ENCODE data around the gene MPP4.
"Not testable (repeated sequence)": the region's sequence is repeated elsewhere in the genome, so short reads cannot be mapped to it uniquely, and the experiment has no call there.

MPP4 gene

GRCh38 chr2:201673546-201673945 is 24.9 kb downstream of the MPP4 start:
- no peaks in the 10 kb centered on the region for H3K36me3 ChIP-seq (ENCODE audit: control insufficient read depth in 1 of 2, insufficient read depth in 2 of 2, low read length in 2 of 2)
- H3K27me3 ChIP-seq (ENCODE audit: low read depth, low read length) = no peaks in the 10 kb centered on the region
- H3K4me3 ChIP-seq (ENCODE audit: low read depth in 1 of 2, low read length in 2 of 2) = no peak overlapping the region
- no peak overlapping the region for H3K27ac ChIP-seq (ENCODE audit: low read length)
- H3K9me3 ChIP-seq (ENCODE audit: control insufficient read depth in 1 of 2, low read length in 2 of 2) = no peaks in the 10 kb centered on the region
- no peaks in the 10 kb centered on the region for H3K4me1 ChIP-seq (ENCODE audit: control insufficient read depth in 1 of 2, insufficient read depth in 2 of 2, low read length in 2 of 2)

GRCh38 chr2:201671205-201671604 is 27.2 kb downstream of the MPP4 start:
- not testable (repeated sequence) for H3K9me3 ChIP-seq (ENCODE audit: control insufficient read depth in 1 of 2, low read length in 2 of 2); H3K4me3 ChIP-seq (ENCODE audit: low read depth in 1 of 2, low read length in 2 of 2); H3K27ac ChIP-seq (ENCODE audit: low read length); H3K4me1 ChIP-seq (ENCODE audit: control insufficient read depth in 1 of 2, insufficient read depth in 2 of 2, low read length in 2 of 2); H3K27me3 ChIP-seq (ENCODE audit: low read depth, low read length); H3K36me3 ChIP-seq (ENCODE audit: control insufficient read depth in 1 of 2, insufficient read depth in 2 of 2, low read length in 2 of 2)

- H3K9me3 ChIP-seq (ENCODE audit: control insufficient read depth in 1 of 2, low read length in 2 of 2) = no peaks in the 10 kb centered on the region
- no peak overlapping the region for H3K4me3 ChIP-seq (ENCODE audit: low read depth in 1 of 2, low read length in 2 of 2)
- no peak overlapping the region for H3K27ac ChIP-seq (ENCODE audit: low read length)
These were observed 28.6 kb downstream of the MPP4 start for GRCh38 chr2:201669865-201670264.

DNA sequence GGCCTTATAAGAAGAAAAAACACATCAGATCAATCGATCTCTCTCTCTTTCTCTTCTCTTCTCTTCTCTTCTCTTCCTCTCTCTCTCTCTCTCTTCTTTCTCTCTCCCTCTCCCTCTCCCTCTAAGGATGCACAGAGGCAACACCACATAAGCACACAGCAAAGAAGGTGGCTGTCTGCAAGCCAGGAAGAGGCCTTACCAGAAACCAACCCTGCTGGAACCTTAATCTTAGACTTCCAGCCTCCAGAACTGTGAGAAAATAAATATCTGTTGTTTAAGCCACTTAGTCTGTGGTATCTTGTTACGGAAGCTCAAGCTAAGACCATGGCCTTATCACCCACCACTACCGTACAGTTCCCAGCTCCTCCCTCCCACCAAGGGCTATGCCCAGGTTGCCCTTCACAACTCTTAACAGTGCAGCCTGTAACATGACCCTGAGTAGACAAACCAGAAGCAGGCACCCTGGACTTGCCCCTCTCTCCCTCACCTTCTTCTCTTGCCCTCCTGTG is 30.0 kb downstream of the MPP4 start:
- Histone ChIP-seq H3K27ac (ENCODE audit: low read length) (no peak overlapping the region), H3K4me1 (ENCODE audit: control insufficient read depth in 1 of 2, insufficient read depth in 2 of 2, low read length in 2 of 2) (no peaks in the 10 kb centered on the region), H3K27me3 (ENCODE audit: low read depth, low read length) (no peaks in the 10 kb centered on the region), H3K9me3 (ENCODE audit: control insufficient read depth in 1 of 2, low read length in 2 of 2) (no peaks in the 10 kb centered on the region), H3K36me3 (ENCODE audit: control insufficient read depth in 1 of 2, insufficient read depth in 2 of 2, low read length in 2 of 2) (no peaks in the 10 kb centered on the region), H3K4me3 (ENCODE audit: low read depth in 1 of 2, low read length in 2 of 2) (no peak overlapping the region)

More at GRCh38 chr2:201669865-201670264, 28.6 kb downstream of the MPP4 start:
- Histone ChIP-seq H3K36me3 (ENCODE audit: control insufficient read depth in 1 of 2, insufficient read depth in 2 of 2, low read length in 2 of 2) (no peaks in the 10 kb centered on the region), H3K4me1 (ENCODE audit: control insufficient read depth in 1 of 2, insufficient read depth in 2 of 2, low read length in 2 of 2) (no peaks in the 10 kb centered on the region), H3K27me3 (ENCODE audit: low read depth, low read length) (no peaks in the 10 kb centered on the region)

GRCh38 chr2:201664334-201664733 is 34.1 kb downstream of the MPP4 start:
- Histone ChIP-seq H3K27ac (ENCODE audit: low read length) (no peak overlapping the region), H3K4me1 (ENCODE audit: control insufficient read depth in 1 of 2, insufficient read depth in 2 of 2, low read length in 2 of 2) (no peaks in the 10 kb centered on the region), H3K27me3 (ENCODE audit: low read depth, low read length) (no peaks in the 10 kb centered on the region), H3K4me3 (ENCODE audit: low read depth in 1 of 2, low read length in 2 of 2) (no peak overlapping the region), H3K9me3 (ENCODE audit: control insufficient read depth in 1 of 2, low read length in 2 of 2) (no peaks in the 10 kb centered on the region), H3K36me3 (ENCODE audit: control insufficient read depth in 1 of 2, insufficient read depth in 2 of 2, low read length in 2 of 2) (no peaks in the 10 kb centered on the region)

DNA sequence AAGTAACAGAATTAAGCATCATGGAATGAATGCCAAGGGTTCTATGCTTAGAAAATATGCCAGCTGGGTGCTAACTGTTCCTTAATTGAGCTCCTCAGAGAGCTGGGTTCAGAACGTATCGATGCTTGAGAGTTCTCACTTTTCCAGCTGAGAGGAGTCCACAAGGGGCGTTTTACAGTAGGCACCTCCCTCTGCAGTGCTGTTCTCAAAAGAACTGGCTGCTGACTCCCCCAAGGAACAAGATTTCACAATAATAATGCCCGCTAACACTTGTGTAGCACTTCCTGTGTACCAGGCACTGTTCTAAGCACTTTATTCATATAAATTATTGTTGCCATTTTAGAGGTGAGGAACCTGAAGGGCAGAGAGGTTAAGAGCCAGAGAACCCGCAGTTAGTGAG is 37.1 kb downstream of the MPP4 start:
- Histone ChIP-seq H3K4me3 (ENCODE audit: low read depth in 1 of 2, low read length in 2 of 2) (no peak overlapping the region), H3K27me3 (ENCODE audit: low read depth, low read length) (no peaks in the 10 kb centered on the region), H3K27ac (ENCODE audit: low read length) (no peak overlapping the region), H3K4me1 (ENCODE audit: control insufficient read depth in 1 of 2, insufficient read depth in 2 of 2, low read length in 2 of 2) (no peaks in the 10 kb centered on the region), H3K36me3 (ENCODE audit: control insufficient read depth in 1 of 2, insufficient read depth in 2 of 2, low read length in 2 of 2) (no peaks in the 10 kb centered on the region), H3K9me3 (ENCODE audit: control insufficient read depth in 1 of 2, low read length in 2 of 2) (no peaks in the 10 kb centered on the region)

DNA sequence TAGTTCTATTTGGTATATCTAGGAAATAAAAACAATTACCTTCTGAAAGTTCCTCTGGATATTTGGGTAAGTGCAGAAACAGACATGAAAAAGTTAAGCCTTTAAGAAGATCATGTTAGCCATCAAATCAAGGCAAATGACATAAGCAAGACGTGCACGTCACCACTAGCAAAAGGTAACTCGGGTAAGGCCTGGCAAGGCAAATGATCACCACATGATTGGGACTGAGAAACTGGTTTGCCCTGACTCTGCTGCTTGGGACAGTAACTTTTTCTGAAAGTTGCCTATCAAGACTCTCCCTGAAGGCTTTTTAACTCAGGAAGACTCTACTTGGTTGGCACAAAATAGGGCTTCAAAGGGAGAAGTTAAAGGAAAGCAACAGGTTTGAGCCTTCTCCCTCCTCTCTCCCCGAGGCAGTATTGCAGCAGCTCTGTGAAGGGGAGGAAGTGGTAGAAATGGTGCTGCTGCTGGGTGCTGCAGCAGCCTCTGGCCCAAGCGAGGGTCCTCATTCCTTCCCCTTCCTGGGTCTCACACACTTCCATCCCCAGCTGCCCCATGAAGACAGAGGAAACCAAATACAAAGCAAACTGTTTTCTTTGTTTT is 38.0 kb downstream of the MPP4 start:
- Histone ChIP-seq H3K4me1 (ENCODE audit: control insufficient read depth in 1 of 2, insufficient read depth in 2 of 2, low read length in 2 of 2) (no peaks in the 10 kb centered on the region), H3K27ac (ENCODE audit: low read length) (no peak overlapping the region), H3K4me3 (ENCODE audit: low read depth in 1 of 2, low read length in 2 of 2) (no peak overlapping the region), H3K27me3 (ENCODE audit: low read depth, low read length) (no peaks in the 10 kb centered on the region), H3K36me3 (ENCODE audit: control insufficient read depth in 1 of 2, insufficient read depth in 2 of 2, low read length in 2 of 2) (no peaks in the 10 kb centered on the region), H3K9me3 (ENCODE audit: control insufficient read depth in 1 of 2, low read length in 2 of 2) (no peaks in the 10 kb centered on the region)

- Histone ChIP-seq H3K36me3 (ENCODE audit: control insufficient read depth in 1 of 2, insufficient read depth in 2 of 2, low read length in 2 of 2) (no peaks in the 10 kb centered on the region), H3K27ac (ENCODE audit: low read length) (no peak overlapping the region), H3K4me3 (ENCODE audit: low read depth in 1 of 2, low read length in 2 of 2) (no peak overlapping the region)
These were observed 41.7 kb downstream of the MPP4 start for GRCh38 chr2:201656740-201657139.

GRCh38 chr2:201656102-201656501 is 42.3 kb downstream of the MPP4 start:
- Histone ChIP-seq H3K4me1 (ENCODE audit: control insufficient read depth in 1 of 2, insufficient read depth in 2 of 2, low read length in 2 of 2) (no peaks in the 10 kb centered on the region), H3K27ac (ENCODE audit: low read length) (no peak overlapping the region), H3K36me3 (ENCODE audit: control insufficient read depth in 1 of 2, insufficient read depth in 2 of 2, low read length in 2 of 2) (no peaks in the 10 kb centered on the region), H3K27me3 (ENCODE audit: low read depth, low read length) (no peaks in the 10 kb centered on the region), H3K9me3 (ENCODE audit: control insufficient read depth in 1 of 2, low read length in 2 of 2) (no peaks in the 10 kb centered on the region), H3K4me3 (ENCODE audit: low read depth in 1 of 2, low read length in 2 of 2) (no peak overlapping the region)

More at GRCh38 chr2:201656740-201657139, 41.7 kb downstream of the MPP4 start:
- no peaks in the 10 kb centered on the region for H3K4me1 ChIP-seq (ENCODE audit: control insufficient read depth in 1 of 2, insufficient read depth in 2 of 2, low read length in 2 of 2)
- H3K27me3 ChIP-seq (ENCODE audit: low read depth, low read length) = no peaks in the 10 kb centered on the region
- H3K9me3 ChIP-seq (ENCODE audit: control insufficient read depth in 1 of 2, low read length in 2 of 2) = no peaks in the 10 kb centered on the region

- no peaks in the 10 kb centered on the region for H3K36me3 ChIP-seq (ENCODE audit: control insufficient read depth in 1 of 2, insufficient read depth in 2 of 2, low read length in 2 of 2)
- H3K27me3 ChIP-seq (ENCODE audit: low read depth, low read length) = no peaks in the 10 kb centered on the region
- H3K4me1 ChIP-seq (ENCODE audit: control insufficient read depth in 1 of 2, insufficient read depth in 2 of 2, low read length in 2 of 2) = no peaks in the 10 kb centered on the region
- no peak overlapping the region for H3K4me3 ChIP-seq (ENCODE audit: low read depth in 1 of 2, low read length in 2 of 2)
- H3K9me3 ChIP-seq (ENCODE audit: control insufficient read depth in 1 of 2, low read length in 2 of 2) = no peaks in the 10 kb centered on the region
- no peak overlapping the region for H3K27ac ChIP-seq (ENCODE audit: low read length)
These were observed 43.6 kb downstream of the MPP4 start for GRCh38 chr2:201654616-201655384.

DNA sequence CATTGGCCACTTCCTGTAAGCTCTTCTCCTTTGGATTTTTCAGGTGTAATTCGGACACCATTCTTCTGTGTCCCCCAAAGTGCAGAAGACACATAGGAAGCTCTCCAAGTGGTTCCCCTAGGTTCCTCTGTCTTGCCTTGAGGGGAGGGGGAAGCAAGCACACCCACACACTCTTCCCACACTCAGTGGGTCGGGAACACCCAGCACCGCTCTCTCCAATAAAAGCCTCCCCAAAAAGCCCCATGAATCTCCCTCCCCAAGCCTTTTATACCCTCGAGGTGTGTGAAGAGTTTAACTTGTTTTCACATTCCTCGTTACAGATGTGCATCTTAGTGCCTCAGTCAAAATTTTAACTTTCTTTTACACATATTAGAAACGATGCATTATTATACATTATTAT is 45.2 kb downstream of the MPP4 start:
- Histone ChIP-seq H3K4me3 (ENCODE audit: low read depth in 1 of 2, low read length in 2 of 2) (no peak overlapping the region), H3K36me3 (ENCODE audit: control insufficient read depth in 1 of 2, insufficient read depth in 2 of 2, low read length in 2 of 2) (no peaks in the 10 kb centered on the region), H3K27ac (ENCODE audit: low read length) (no peak overlapping the region)

More for the DNA sequence above, 45.2 kb downstream of the MPP4 start:
- H3K9me3 ChIP-seq (ENCODE audit: control insufficient read depth in 1 of 2, low read length in 2 of 2) = no peaks in the 10 kb centered on the region
- no peaks in the 10 kb centered on the region for H3K4me1 ChIP-seq (ENCODE audit: control insufficient read depth in 1 of 2, insufficient read depth in 2 of 2, low read length in 2 of 2)
- H3K27me3 ChIP-seq (ENCODE audit: low read depth, low read length) = no peaks in the 10 kb centered on the region
